HG02610 (cell line): ENCODE data around the gene ACYP1.
A peak's percentile ranks its signal among the peaks of the same experiment; 100 is the strongest.
"Not testable (repeated sequence)": the region's sequence is repeated elsewhere in the genome, so short reads cannot be mapped to it uniquely, and the experiment has no call there.

Source experiments
- ATAC-seq: cut with Tn5 transposase; IDR thresholded peaks from one replicate; pipeline ENCODE4 v1.9.1; 2021; ENCODE audit warnings: mild to moderate bottlenecking, moderate library complexity; ENCODE audit not compliant: unreplicated experiment

ACYP1 gene

DNA sequence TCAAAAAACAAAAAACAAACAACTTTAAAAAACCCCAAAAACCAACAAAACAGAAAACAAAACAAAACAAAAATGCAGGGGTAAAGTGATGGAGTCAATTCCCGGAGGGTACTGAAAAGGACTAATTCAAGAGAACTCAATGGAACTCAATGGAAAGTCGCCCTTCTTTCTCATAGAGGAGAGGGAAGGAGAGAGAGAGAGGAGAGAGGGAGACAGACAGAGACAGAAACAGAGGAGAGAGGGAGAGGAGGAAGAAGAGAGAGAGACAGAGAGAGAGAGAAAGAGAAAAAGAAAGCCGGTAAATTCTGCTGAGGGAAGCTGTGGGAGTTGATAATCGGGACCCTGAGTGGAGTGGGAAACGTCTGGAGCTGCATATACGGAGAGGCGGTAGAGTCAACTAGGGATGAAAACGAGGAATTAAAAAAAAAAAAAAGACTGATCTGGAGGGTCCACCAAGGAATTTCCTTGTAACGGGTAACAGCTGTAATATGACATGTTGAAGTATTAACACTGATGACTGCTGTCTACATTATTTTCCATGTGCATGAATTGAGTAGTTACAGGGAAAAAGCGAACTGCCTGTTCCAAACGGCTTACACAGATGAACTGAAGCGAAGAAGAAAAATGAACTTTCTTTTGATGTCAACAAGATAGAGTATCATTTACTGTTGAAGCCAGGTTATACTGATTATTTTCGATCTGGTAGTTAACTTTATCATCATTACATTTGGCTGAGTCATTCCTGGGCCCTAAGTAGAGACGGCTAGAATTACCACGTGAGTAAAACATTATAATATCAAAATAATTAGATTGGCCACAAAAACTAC lies 4.7 kb upstream of the ACYP1 start:
- ATAC-seq = peak; percentile 8

DNA sequence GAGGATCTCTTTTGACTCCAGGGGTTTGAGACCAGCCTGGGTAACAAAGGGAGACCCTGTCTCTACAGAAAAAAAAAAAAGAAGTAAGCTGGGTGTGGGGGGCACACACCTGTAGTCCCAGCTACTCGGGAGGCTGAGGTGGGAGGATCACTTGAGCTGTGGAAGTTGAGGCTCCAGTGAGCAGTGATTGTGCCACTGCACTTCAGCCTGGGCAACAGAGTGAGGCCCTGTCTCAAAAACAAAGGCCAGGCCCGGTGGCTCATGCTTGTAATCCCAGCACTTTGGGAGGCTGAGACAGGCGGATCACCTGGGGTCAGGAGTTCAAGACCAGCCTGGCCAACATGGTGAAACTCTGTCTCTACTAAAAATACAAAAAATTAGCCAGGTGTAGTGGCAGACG lies 3.9 kb upstream of the ACYP1 start:
- ATAC-seq = not testable (repeated sequence)

DNA sequence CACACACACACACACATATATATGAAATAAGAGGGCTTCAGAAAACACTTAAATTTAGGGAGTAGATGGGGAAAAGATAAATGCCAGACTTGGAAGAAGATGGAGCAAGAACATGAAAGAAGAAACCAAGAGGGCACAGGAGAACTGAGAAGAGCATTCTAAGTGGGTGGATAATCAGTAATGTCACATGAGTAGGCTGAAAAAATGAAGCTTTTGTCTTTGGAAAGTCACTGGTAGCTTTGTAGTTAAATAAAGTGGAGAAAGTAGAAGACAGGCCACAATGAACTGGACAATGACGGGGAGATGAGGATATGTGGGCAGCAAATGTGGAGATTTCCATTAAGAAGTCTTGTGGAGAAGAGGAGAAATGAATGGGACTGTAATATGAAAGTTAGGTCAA lies 3.4 kb upstream of the ACYP1 start:
- ATAC-seq = no peak

DNA sequence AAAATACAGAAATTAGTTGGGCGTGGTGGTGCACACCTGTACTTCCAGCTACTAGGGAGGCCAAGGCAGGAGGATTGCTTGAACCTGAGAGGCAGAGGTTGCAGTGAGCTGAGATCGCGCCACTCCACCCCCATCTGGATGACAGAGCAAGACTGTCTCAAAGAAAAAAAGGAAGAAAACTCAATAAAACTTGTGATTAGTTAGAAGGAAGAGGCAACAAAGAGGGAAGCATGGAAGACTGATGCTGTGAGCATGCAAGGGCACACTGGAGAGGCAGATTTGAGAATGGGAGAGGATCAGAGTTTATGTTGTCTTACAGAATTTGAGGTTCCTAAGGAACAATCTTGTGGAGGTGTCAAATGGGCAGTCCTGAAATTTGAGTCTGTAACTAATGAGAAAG lies 2.9 kb upstream of the ACYP1 start:
- no peak for ATAC-seq

DNA sequence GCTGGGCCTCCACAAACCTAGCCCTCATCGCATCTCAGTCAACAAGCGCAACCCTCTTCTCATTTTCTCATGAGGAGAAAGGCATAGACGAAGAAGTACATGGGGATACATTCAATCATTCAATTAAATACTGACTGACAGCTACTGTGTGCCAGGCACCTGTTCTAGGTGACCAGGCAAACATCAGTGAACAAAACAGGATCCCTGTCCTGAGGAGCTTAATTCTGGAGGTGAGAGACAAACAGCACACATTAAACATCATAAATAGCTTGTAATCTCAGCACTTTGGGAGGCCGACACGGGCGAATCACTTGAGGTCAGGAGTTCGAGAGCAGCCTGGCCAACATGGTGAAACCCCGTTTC lies 362 bp upstream of the ACYP1 start:
- no peak for ATAC-seq

DNA sequence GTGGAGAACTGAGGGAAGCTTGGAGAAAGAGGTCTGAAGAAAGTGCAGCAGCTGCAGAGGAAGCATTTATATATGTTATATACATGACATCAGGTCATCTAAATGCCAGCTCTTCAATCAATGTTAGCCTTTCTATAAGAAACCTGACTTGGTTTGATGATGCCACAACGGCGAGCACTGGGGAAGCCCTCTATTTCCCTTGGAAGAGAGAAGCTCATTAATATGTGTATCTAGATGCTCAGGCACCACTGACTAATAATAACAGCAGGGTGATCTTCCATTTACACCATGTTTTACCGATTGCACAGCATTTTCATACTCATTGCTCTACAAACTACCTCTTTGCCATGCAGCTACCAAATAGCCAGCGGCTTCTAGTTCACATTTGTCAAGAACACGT lies 811 bp downstream of the ACYP1 start:
- no peak for ATAC-seq

DNA sequence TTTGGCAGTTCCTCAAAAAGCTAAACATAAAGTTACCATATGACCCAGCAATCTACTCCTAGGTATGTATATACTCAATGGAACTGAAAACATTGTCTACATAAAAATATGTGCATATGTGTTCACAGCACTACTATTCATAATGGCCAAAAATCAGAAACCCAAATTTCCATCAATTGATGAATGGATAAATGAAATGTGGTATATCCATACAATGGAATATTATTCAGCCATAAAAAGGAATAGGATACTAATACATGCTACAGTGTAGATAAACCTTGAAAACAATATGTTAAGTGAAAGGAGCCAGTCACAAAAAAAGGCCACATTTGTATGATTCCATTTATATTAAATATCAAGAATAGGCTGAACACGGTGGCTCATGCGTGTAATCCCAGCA lies 3.4 kb downstream of the ACYP1 start:
- no peak for ATAC-seq

DNA sequence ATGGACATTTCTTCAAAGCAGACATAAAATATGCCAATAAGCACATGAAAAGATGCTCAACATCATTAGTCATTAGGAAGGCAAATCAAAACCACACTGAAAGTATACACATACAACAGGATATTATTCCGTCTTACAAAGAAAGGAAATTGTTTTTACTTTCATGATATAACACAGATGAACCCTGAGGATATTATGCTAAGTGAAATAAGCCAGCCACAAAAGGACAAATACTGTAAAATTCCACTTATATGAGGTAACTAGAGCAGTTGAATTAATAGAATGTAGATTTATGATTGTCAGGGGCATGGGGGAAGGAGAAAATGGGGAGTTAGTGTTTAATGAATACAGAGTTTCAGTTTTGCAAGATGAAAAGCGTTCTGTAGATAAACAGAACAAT lies 4.2 kb downstream of the ACYP1 start:
- ATAC-seq = no peak

DNA sequence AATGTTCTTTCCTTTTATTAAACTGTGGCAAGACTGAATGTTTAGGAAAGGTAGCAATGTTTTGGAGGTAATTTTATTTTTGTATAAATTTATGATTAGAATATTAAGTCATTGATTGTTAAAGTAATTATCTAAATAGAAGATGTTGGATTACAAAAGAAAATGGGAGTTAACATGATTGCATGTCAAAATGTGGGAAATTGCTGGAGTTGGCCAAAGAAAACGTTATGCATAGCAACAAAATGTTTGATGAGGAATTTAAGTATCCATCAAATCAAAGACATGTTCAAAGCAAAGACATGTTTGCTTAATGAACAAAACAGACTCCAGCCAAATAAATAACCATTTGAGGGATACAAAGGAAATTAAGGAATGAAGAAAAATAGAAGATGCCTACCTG lies 9.4 kb downstream of the ACYP1 start:
- ATAC-seq = no peak

DNA sequence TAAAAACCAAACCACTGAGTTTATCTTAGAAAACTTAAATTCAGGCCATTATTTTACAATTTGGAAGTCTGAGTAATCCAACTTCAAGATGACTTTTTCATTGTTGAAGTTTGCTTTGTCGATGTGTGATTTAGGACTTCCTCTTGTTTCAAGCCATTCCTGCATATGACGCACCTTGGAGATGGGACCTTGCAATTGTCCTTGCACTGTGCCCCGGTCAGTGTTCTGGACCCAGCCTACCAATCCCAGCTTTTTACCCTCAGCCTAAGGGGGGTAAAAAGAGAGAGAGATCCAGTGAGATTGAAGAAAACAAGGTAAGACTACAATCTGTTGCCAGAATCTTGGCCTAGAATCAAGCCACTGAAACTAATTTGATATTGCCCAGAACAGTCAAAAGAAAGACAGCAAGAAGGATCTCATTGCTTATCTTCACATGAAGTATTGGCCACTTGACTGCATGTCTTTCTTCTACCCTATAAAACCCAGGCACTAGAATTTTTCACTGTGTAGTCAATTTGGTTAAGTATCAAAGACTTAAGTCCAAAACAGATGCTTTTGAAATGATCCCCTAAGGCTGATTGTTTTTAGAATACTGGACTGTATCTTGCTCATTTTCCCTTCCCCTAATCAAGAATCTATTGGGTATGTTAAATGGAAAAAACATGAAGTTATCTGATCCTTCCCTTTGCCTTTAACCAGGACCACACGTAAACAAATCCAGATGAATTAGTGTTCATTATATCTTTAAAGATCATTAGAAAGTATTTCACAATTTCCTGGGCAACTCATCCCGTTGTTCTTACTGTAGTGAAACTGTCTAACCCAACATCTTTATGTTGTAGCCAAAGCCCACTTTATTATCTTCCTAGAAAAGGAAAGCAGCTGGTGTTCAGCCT lies 10.2 kb downstream of the ACYP1 start:
- ATAC-seq = no peak

DNA sequence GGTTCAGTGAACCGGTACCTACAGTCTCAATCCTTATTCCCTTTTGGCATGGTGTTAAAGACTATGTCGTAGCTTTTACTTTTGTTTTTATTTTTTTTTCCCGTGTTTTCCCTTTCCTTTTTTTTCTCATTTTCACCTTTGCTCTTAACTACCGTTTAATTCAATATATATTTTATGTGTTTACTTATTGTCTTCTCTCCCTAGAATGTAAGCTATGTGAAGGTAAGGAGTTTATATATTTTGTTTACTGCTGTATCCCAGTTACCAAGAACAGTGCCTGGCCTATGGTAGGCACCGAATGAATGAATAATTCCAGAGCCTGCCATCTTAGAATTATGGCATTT lies 12.3 kb downstream of the ACYP1 start:
- no peak for ATAC-seq

DNA sequence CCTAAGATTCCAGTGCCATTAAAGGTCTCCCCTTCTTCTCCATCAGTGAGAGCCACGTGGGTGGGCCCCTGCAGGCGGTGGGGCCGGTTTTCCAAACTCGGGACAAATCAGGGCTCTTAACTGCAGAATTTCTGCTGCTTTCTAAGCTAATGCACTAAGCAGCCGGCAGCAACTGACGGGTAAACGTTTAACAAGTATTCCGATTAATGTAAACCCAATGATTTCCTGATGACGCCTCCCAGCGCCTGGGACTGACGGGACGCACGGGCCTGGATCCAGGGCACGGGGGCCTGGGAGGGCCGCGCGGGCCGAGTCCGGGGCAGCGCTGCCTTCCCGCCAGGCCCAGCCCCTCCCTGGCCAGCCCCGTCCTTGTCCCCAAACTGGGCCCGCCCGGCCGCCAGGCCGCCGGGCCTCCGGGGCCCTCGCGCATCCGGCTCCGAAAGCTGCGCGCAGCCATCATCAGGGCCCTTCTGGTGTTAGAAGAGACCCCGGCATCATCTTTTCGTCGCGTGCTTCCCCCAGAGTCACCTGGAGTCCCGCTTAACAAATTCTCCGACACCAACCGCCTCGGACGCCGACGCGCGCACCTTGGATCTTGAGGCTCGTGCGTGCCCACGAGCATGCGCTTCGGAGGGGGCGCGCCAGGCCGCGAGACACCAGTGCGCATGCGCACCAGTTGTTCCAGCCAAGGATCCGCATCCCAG lies 12.8 kb downstream of the ACYP1 start, which contains the start of gene MLH3:
MLH3 (minus strand) TSS at position 616 of the 704 bp plus-strand sequence. CDS start 1,812 bp downstream, outside the sequence.
- peak; percentile 68 for ATAC-seq

DNA sequence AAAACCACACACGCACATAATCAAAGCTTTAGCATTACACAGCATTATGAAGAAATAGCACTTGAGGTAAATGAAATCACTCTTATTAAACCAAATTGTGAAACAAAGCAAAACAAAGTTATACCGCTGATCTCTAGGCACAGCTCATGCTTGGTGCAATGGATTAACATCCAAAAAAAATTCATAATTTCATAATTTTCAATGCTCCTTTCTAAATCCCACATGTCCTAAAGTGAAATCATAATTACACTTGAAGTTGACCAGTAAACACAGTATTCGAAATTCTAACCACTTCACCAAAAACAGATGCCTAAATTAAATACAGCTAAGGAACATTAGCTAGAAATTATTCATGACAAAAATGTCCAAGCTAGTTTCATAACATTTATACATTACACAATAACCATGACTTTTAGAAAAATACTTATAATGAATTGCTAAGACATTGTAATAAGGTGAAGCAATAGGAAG lies 14.1 kb downstream of the ACYP1 start:
- no peak for ATAC-seq

DNA sequence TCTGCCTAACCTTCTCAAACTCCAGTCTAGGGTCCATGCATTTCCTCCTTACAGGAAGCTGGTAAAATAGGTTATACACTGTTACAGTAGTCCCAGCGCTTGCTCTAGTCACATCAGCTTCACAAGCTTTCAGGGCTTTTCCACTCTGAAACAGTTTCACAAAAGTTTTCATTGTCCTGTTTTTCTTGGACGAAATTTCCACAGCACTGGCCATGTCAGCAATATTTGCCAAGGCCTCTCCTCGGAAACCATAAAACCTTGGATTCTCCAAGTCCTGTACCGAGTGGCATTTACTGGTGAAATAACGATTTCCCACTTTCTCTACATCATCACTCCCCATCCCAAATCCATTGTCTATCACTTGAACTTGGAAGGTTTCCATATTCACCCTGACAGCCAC lies 14.7 kb downstream of the ACYP1 start:
- no peak for ATAC-seq

DNA sequence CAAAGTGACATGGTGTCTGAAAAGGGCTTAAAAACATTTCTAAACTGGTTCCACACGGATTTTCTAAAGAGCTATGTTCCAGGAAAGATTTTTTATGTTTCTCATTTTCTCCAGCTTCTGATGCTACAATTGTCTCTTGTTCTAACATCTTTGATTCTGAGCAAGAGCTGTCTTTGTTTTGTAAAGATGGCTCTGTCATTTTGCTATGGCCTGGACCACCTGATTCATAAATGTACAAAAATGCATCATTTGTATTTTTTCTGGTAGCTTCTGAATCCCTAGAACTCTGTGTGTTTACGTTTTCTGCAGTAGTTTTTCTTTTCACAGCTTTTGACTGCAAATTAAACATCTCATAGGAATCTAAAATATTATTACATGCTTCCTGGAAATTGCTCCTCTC lies 15.7 kb downstream of the ACYP1 start:
- no peak for ATAC-seq

DNA sequence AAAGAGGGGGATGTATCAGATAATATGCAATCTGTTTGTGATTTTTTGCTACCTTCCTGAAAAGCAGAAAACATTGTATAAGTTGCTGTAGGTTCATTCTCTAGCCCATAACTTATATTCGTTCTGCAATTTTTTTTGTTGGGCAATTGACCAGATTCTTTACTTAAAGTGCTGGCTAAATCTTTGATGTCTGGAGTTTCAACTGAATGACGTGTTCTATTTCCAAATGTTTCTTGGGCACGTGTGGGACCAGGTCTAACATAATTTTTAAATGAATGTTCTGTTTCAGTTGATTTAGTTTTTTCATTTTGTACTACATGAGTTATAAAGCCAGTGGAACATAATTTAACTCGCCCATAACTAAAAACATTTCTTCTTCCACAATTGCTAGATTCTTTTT lies 16.3 kb downstream of the ACYP1 start:
- no peak for ATAC-seq

DNA sequence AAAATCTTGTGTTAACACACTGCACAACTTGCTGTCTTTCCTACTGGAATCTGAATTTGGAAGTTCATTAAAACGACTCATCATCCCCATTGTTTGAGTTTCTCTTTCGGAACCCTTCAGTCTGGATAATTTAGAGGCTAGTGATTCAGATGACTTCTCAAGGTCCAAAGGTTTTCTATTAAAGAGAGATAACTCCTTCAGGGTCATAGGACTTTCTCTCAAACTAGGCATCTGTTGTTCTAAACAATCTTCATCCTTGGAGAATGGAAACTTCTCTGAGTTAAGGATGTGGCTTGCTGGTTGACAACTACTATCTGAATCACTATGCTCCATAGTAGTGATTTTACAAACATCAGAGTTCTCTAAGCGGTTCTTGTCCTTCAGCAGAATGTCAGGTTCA lies 16.9 kb downstream of the ACYP1 start:
- no peak for ATAC-seq

DNA sequence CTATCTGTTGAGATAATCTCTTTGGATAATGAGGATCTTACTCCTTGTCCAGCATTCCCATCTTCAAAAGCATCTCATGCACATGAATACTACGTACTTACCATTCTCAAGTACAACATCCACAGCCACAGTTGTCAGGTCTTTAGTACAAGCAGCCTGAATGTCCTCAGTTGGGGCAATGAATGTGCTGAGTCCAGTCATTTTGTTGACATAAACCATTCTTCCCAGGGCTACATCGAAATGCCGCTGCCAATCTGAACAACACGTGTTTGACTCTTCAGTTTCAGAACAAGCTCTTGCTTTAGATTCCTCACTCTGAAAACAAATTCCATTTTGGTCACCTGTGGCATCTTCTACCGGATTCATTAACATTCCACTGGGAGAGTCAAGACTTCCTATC lies 17.5 kb downstream of the ACYP1 start:
- ATAC-seq = no peak

DNA sequence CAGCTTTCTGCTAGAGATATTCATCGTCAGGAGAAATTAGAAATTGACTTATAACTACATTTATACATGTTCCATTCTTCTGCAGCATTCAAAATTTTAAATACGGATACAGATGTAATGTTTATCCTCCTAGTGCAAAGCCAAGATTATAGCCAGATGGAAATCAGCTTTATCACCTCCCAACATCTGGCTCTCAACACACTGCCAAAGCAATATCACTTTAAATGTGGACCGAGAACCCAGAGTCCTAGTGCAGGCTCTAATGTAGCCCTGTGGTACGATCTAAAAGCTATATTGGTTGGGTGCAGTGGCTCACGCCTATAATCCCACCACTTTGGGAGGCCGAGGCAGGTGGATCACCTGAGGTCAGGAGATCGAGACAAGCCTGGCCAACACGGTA lies 19.1 kb downstream of the ACYP1 start:
- ATAC-seq = no peak

DNA sequence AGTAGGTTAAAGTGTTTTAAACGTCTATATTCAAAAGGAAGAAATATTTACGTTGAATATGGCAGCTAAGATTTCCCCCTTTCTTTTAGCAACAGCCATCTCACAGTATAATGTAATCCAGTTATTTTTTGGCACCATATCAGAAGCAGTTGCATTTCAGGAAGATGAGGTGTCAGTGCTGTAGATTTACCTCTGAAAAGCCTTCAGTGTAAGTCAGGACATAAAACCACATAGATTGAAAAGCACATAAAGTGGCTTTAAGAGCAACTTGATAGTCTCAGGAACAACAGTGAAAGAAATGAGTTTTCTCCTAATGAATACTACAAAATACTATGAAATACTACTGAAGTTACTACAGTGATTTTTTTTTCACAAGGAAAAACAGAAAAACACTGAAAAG lies 19.5 kb downstream of the ACYP1 start:
- ATAC-seq = no peak

DNA sequence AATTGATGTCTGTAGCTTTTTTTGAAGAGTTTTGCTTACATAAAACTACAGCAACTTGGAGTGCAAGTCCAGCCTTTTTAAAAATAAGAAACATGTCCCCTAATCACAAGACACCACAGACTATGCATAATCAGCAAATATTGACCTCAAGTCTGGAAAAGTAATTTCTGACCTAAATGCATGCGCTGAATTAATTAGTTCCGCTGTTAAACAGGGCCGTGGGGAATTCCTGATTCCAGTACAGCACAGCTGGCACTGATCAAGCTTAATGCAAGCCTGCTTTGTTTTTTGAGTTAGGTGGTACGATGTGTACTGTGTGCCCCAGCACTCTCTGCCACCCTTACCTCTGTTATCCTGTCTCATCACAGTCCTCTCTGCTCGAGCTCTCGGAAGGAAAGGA lies 21.8 kb downstream of the ACYP1 start:
- no peak for ATAC-seq
